GM21447 (cell line): Measurements from ENCODE around the gene DPAGT1.
"Not testable (repeated sequence)": the region's sequence is repeated elsewhere in the genome, so short reads cannot be mapped to it uniquely, and the experiment has no call there.

ENCODE experiments used
- ATAC-seq: cut with Tn5 transposase; IDR thresholded peaks from one replicate; pipeline ENCODE4 v1.9.1; 2021; ENCODE audit not compliant: unreplicated experiment

The DPAGT1 gene

DNA sequence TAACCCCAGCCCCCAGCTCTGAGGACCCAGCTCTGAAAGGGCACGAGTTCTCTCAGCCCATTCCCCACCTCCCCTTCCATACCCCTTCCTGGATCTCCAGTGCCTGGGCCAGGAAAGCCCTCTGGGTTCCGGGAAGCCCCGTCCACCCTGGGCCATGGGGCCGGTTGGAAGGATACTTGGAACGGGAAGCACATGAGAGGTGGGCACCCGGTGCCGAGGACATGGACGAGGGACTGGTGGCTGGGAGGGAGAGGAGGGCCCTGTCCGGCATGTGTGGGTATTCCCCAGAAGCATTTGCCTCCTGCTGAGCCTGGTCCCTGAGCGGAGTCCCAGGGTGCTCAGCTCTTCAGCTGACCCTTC is 14.6 kb upstream of the DPAGT1 start:
- ATAC-seq, result no peak

DNA sequence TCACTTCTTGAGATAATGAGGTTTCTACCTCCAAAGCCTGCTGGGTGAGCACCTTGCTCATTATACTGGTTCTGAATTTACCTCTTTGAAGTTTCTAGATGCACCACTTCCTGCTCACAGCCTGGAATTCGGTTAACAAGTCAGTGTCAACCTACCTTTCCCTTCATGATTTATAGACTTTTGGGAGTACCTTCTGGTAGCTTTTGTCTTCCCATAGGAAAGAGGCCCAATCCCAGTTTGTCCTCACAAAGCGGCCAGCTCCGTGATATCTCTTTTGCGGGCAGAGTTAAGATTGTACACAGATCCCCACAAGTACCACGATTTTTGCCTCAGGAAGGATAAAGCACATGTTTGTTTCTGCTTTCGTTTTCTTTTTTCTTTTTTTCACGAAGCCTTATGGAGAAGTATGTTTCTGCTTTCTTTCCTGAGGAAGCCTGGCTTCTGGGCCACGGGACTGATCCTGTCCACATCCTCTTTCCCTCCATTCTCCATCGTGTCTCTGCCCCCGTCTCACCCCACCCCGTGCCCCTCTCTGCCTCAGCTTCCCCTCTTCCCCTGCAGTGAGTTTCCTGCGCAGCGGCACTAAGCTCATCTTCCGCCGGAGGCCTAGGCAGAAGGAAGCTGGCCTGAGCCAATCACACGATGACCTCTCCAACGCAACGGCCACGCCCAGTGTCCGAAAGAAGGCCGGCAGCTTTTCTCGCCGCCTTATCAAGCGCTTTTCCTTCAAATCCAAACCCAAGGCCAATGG is 14.0 kb upstream of the DPAGT1 start:
- no peak for ATAC-seq

DNA sequence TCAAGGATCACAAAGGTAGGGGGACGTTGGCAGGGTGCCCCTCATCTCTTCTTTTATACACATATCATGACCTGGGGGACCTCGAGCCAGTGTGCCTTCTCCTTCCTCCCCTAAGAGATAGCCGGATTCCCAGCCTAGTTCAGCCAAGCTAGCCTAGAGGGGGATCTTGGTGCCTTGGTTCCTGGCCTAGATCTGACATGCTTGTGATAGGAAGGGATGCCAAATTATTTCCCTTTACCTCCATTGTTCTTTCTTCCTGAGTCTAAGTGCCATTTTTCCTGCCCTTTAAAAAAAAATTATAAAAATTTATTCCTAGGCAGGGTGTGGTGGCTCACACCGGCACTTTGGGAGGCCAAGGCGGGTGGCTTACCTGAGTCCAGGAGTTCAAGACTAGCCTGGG is 12.7 kb upstream of the DPAGT1 start:
- no peak for ATAC-seq

DNA sequence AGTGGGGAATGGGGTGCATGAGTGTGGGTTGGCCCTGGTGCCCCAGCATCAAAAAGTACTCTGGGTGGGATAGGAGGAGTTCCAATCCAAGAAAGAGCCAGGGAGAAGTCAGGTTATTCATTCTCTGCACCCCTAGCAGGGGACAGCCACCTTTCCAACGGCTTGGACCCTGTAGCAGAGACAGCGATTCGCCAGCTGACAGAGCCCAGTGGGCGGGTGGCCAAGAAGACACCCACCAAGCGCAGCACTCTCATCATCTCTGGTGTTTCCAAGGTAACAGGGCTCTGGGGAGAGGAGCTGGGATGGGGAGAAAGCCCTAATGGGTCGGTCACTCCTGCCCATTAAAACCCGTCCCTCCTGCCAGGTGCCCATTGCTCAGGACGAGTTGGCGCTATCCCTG is 12.1 kb upstream of the DPAGT1 start:
- no peak for ATAC-seq

DNA sequence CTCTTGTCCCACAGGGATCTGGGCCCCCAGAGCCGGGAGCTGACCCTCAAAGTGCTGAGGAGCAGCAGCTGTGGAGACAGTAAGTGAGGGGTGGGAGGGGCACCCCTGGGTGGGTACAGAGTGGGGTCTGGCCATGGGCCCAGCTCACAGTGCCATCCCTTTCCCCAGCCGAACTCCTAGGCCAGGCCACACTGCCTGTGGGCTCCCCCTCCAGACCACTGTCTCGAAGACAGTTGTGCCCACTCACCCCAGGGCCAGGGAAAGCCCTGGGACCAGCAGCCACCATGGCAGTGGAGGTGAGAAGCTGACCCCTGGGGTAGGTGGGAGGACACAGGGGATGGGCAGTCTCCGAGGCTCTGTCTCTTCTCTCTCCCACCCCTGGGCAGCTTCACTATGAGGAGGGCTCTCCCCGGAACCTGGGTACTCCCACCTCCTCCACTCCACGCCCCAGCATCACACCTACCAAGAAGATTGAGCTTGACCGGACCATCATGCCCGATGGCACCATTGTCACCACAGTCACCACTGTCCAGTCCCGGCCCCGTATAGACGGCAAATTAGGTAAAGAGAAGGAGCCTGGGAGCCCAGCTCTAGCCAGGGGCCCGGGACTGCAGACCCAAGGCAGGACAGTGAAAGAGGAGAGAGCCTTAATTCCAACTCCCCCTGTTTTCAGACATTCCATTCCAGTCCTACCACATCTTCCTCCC is 10.8 kb upstream of the DPAGT1 start:
- no peak for ATAC-seq

DNA sequence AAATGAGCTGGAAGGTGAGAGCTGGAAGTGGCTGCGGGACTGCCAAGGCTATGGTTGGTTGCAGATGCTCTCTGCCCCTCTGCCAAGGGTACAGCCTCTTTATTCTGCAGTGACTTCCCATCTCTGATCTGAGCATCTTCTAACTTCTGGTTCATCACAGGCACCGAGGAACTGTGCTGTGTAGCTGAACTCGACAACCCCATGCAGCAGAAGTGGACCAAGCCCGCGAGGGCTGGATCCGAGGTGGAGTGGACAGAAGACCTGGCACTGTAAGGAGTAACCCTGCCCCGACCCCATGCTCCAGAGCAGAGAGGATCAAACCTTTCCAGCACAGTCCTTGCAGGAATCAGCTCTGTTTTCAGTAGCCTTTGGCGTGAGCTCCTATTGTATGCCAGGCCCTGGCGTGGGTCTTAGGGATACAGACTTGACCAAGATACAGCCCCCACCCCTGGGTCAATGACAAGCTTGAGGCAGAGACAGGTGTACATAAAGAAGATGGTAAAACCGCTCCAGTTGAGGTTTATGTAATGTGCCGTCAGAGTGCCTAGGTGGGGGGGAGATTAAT is 9.8 kb upstream of the DPAGT1 start:
- no peak for ATAC-seq

DNA sequence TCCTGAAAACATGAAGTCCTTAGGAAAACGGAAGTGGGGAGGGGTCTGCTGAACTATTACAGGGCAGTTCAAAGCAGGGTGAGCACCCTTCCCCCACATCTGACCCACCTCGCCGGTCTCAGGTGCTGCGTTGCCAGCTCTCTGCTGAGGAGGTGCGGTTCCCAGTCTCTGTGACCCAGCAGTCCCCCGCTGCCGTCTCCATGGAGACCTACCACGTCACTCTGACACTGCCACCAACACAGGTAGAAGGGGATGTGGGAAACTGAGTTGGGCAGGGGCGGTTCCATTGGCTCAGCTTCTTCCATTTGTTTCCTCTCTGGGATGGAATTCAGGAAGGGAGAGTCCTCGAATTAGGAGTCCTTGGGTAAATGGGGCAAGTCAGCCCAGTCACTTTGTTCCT is 8.8 kb upstream of the DPAGT1 start:
- ATAC-seq, result no peak

DNA sequence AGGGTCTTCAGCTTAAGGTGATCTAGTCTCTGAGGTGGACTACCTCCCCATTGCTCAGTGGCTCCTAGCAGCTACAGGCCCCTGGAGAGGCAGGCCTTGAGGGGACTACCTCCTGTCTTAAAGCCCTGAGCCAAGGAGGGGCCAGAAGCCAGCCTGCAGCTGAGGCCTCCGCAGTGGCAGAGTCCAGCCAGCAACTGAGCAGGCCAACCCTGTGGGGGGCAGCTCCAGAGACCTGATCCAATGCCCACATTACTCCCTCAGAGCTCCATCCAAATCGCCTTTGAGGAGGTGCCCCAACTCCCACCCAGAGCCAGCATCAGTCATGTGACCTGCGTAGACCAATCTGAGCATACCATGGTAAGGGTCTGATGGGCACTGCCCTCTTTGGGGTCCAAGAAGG is 8.2 kb upstream of the DPAGT1 start:
- ATAC-seq, result no peak

DNA sequence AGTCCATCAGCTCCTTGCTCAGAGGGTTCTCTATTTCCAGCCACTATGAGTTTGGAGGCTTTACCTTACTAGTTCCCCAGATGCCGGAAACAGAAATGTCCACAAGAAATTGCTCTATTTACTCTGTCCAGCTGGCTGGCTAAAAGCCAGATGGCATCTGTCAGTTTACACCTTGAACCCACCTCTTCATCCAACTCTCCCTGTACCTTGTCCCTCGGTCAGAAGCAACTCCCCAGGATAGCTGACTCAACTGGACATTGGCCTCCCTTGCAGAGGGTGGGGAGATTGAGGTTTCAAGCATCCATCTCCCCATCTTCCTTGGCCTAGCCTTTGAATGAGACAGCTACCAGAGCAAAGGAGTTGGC is 7.2 kb upstream of the DPAGT1 start:
- ATAC-seq, result no peak

DNA sequence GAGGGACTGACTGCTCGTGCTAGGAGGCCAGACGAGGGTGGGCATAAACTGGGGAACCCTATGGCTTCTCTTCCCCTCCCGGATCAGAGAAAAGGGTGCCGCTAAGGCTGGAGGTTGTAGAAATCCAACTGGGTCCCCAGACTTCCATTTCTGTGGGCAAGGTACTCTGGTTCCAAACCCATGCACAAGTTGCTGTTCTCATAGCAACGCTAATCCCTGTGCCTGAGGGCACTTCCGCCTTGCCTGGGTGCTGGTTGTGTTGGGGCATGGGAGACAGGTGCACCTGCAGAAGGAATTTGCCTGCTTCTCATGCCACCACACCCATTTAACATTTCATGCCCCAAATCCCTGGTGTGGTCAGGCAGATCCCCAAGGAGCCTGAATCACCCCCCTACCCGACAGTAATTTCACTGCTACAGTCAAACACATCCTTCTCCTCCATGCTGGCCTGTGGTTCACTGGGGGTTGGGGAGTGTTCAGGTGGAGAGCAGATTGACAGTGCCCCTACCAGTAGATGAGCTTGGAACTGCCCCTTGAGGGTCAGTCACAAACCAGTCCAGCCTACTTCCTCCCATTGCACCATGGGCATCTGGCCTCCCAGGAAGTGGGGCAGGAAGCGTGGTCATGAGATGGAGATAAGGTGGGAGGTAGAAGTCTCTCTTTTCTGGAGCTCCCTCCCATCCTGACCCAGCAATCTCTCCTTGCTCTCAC is 6.6 kb upstream of the DPAGT1 start:
- ATAC-seq, result no peak

DNA sequence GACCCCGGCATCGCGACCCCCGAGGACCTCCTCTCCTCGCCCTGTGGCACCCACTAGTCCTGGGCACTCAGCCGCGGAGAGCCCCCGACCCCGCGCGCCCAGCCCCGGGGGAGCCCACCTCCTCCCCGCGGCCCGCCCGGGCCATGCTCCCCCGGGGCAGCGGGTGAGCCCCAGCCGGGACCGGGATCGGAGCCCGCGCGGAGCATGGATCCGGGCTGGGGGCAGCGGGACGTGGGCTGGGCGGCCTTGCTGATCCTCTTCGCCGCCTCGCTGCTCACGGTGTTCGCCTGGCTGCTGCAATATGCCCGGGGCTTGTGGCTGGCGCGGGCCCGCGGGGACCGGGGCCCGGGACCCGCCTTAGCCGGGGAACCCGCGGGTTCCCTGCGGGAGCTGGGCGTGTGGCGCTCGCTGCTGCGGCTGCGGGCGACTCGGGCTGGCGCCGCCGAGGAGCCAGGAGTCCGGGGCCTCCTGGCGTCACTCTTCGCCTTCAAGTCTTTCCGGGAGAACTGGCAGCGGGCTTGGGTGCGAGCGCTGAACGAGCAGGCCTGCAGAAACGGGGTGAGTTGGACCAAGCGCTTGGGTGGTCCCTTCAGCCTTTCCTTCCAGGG is 6.0 kb upstream of the DPAGT1 start:
- ATAC-seq, result peak; percentile 7

DNA sequence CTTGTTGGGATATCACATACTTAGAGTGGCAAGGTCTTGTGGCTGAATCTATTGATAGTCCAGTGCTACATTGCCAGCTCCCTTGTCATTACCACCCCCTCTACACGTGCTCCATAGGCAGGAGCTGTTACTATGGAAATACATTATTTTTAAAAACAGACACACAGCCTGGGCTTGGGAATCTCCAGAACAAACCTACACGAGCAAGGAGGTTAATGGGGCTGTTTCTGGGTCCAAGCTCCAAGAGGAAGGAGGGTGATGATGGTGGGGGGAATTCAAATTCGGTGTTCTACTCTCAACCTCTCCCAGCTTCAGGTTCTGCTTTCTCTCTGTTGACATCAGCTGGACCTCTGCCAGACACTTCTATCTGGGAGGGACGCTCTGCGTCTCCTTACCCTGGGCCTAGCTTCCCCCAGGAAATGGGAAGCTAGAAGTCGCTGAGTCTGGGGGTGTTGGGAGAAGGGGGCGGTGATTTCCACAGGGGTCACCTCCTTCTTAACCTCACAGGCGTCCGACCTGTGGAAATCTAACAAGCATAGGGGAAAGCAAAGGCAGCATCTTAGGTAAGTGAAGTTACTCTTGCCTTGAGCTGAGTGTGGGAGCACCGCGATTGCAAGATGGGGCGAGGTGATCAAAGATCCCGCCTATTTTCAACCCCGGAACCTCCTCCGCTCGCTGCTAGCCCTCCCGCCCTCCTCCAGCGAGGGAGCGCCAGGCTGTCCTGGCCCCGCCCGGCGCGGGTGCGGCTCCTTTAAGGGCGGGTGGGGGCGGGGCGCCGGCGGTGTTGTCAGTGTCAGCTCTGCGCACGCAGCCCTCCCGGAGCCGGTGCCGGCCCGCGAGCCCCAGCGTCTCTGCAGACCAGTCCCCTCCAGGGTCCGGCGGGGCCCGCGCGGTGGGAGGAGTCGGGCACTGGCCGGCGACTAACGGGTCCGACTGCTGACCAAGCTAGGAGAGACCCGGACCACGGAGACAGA is 5.2 kb upstream of the DPAGT1 start, which contains the start of gene C2CD2L:
Gene C2CD2L (plus strand): TSS at position 781 of the 974 bp plus-strand sequence. CDS start 398 bp downstream, outside the sequence.
- peak; percentile 56 for ATAC-seq

DNA sequence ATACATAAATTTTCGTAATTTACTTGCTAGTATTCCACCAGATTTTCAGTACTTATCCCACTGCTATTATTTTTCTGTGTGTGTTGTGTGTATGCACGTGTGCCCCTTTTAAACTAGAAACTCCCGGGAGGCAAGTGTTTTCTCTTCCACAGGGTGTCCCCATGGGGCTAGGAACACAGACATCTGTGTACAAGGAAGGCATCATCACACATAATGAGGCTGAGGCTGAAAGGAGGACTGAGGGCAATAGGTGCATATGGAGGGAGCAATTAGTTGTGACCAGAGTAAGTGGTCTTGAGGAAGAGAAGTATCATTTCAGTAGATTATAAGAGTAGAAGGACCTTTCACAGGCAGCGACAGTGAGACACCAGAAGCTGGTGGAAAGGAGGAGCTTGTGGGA is 2.1 kb upstream of the DPAGT1 start:
- no peak for ATAC-seq

DNA sequence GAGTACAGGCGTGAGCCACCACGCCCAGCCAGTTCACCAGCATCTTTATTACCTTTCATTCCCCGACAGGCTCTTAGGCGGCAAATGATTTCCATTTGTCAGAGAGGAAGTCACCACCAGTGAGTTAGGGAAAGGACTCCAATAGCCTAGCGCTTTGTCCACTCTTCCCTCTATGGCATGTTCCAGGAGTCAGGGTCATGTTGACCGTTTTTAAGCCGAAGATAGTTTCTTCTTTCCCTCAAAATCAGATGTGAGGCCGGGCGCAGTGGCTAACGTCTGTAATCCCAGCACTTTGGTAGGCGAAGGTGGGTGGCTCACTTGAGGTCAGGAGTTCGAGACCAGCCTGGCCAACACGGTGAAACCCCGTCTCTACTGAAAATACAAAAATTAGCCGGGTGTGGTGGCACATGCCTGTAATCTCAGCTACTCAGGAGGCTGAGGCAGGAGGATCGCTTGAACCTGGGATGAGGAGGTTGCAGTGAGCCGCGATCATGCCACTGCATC is 1.6 kb upstream of the DPAGT1 start:
- not testable (repeated sequence) for ATAC-seq

DNA sequence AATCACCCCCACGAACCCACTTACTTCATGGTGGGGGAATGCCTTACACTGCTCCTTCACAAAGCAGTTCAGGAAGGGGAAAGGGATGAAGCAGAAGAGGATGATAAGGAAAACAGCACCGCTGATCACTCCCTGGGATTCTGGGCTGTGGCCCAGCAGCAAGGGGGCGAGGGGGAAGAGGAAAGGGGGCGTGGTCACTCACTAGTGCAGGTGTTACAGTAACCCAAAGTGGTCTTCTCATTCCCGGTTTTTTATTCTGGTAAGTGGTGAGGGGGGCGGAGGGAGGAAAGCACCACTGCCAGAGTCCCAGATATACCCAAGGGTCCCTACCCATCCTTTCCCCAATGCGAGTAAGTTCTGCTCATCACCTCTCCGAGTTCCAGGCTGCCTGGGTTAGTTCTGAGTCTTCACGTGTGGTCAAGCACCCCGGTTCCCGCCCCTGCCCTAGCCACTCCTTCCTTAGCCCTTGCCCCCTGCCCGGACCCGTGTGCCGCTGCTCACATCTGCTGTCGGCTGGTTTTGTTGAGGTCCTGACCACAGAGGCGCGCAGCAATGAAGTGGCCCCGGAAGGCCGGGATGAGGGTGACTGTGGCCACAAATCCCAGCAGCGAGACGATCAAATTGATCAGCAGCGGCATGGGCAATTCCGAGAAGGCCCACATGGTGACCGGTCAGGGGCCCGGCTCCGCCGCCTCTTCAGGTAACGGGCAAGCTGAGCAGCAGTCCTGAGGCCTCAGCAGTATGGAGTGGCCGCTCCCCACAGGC is 477 bp downstream of the DPAGT1 start:
- peak; percentile 20 for ATAC-seq

DNA sequence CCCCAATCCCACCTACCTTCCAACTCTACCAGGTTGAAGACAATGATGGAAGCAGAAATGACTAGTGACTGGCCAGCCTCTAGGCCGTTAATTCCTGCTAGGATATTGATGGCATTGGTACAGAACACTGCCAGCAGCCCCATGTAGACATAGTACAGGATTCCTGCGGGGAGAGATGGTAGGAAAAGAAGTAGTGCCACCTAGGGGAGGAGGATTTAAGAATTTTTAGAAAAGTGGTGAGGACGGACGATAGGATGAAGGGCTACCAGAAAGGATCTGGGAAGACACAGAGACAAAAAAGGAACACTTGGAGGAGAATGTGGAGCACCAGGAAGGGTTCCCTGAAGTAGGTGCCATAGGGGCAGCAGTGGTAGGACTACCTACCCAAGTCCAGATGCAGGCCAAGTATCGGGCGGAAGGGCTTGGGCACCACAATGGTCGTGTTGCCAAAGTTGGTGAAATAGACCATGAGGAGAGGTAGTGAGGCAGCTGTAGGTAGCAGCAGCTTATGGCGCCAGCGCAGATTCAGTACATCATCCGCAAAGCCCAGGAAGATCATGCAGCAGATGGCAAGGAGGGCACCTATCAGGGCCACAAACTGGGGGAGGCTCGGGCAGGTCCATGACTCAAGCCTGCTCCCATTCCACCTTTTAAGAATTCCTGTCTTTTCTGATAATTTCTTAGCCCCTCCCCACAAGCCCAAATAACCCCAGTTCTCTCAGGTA is 1.2 kb downstream of the DPAGT1 start:
- no peak for ATAC-seq

DNA sequence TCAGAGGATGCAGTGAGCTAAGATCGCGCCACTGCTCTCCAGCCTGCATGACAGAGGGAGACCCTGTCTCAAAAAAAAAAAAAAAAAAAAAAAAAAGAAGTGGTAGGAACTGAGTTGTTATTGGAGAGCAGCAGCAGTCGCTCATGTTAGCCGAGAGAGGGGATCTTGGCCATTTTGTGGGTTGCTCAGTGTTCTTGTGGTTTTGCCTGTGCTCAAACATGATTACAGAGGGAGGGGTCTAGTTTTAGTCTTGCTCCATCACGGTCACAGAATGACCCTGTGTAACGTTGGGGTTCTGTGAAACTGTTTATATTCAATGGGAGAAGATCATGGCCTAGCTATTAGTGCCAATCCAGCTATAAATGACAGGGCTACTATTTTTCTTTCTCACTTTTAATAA is 1.9 kb downstream of the DPAGT1 start:
- ATAC-seq, result no peak

DNA sequence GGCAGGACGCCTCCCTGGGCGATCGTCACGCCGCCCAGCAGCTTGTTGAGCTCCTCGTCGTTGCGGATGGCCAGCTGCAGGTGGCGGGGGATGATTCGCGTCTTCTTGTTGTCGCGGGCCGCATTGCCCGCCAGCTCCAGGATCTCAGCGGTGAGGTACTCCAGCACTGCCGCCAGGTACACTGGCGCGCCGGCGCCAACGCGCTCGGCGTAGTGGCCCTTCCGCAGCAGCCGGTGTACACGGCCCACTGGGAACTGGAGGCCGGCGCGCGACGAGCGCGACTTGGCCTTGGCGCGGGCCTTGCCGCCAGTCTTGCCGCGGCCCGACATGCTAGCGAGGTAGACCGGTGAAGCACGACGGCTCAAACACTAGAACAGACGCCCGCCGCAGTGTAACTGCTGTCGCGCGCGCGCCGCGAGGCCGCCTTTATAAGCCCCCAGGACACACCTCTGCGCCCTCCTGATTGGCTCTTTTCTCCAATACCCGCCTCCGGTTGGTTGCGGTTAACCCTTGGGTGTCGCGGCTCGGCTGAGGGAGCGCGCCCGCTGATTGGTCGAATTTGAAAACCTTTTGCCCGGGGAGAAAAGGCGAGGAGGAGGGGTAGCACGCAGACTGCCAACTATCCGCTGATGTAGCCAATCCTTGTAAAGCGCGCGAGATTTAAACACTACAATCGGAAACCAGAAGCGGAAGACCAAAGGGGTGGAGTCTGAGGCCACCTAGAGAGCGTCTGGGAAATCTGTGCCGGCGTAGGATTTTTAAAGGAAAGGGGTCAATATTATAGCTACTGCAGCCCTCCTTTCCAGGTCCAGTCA is 6.4 kb downstream of the DPAGT1 start:
- ATAC-seq, result peak; percentile 81
